Mammary epithelial cell (primary cell): ENCODE measurements around the gene SELENOW.

Experiments used
- EZH2 ChIP-seq: IDR thresholded peaks from 2 replicates; pipeline ENCODE4 v1.6.1; 2012; ENCODE audit warnings: low read length, inconsistent platforms, borderline replicate concordance
- TF ChIP-seq, protein P1 (sequence below), 2 donors: IDR thresholded peaks in 1 of 2; conservative IDR thresholded peaks in 1 of 2; 2 replicates each; pipeline ENCODE4 v1.5.1; 2011 to 2012; ENCODE audit warnings: inconsistent platforms in 2 of 2, low read length in 2 of 2, mild to moderate bottlenecking in 2 of 2, control low read depth in 1 of 2, low read depth in 1 of 2; ENCODE audit not compliant: insufficient read depth in 1 of 2; ENCODE audit errors: extremely low read depth in 1 of 2

DNA sequence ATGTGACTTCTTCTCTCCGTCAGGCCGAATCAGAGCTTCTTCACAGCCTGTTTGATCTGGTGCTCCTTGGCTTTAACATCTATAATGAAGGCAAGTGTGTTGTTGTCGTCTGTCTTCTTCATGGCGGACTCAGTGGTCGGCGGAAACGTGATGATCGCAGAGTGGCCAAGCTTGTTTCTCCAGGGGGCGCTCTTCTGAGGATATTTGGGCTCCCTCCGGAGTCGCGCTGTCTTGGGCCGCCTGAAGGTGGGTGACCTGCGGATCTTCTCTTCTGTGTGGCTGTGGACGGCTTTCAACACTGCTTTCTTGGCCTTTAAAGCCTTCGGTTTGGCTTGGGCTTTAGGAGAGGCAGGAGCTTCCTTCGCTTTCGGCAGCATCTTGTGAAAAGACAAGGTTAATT lies 16.0 kb downstream of the SELENOW start:
- TF ChIP-seq, protein P1, sequence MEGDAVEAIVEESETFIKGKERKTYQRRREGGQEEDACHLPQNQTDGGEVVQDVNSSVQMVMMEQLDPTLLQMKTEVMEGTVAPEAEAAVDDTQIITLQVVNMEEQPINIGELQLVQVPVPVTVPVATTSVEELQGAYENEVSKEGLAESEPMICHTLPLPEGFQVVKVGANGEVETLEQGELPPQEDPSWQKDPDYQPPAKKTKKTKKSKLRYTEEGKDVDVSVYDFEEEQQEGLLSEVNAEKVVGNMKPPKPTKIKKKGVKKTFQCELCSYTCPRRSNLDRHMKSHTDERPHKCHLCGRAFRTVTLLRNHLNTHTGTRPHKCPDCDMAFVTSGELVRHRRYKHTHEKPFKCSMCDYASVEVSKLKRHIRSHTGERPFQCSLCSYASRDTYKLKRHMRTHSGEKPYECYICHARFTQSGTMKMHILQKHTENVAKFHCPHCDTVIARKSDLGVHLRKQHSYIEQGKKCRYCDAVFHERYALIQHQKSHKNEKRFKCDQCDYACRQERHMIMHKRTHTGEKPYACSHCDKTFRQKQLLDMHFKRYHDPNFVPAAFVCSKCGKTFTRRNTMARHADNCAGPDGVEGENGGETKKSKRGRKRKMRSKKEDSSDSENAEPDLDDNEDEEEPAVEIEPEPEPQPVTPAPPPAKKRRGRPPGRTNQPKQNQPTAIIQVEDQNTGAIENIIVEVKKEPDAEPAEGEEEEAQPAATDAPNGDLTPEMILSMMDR (conservative IDR thresholded peaks at IDR 0.05 in 1 of 2, IDR thresholded peaks at IDR 0.05 in 1 of 2; ENCODE audit: extremely low read depth in 1 of 2, insufficient read depth in 1 of 2, low read depth in 1 of 2, low read length in 2 of 2): no peak
- no peak for TF ChIP-seq EZH2
